Spinal cord (tissue), 10 donors: Measurements from ENCODE around the gene STRBP. TPM values are rescaled to one million over a fixed set of nuclear protein-coding genes. Genes with fewer than 3 reads are reported as not detected.

ENCODE experiments used
- DNase-seq, 6 donors: peaks; one replicate each; pipeline versions ENCODE4 v3.0.0 to v3.0.0-alpha.2; 2013 to 2015; ENCODE audit warnings: low spot score in 6 of 6, low read depth in 4 of 6
- H3K27ac ChIP-seq: one replicate; pipeline ENCODE4 v1.5.1; 2013; ENCODE audit warnings: low read depth, low read length, control low read depth
- H3K27me3 ChIP-seq: one replicate; pipeline ENCODE4 v1.6.1; 2013; ENCODE audit warnings: low read length; ENCODE audit not compliant: control insufficient read depth, insufficient read depth
- H3K36me3 ChIP-seq: one replicate; pipeline ENCODE4 v1.6.1; 2013; ENCODE audit warnings: low read length; ENCODE audit not compliant: control insufficient read depth, insufficient read depth
- H3K4me1 ChIP-seq: one replicate; pipeline ENCODE4 v1.6.1; 2013; ENCODE audit warnings: low read length; ENCODE audit not compliant: control insufficient read depth, insufficient read depth
- H3K4me3 ChIP-seq: one replicate; pipeline ENCODE4 v1.5.1; 2013; ENCODE audit warnings: low read depth, low read length, control low read depth
- H3K9me3 ChIP-seq: one replicate; pipeline ENCODE4 v1.6.1; 2013; ENCODE audit warnings: low read length; ENCODE audit not compliant: control insufficient read depth, insufficient read depth
- WGBS: methylation state at CpG from one replicate; pipeline ENCODE4 v1.1.5; 2013; ENCODE audit warnings: missing lambda C conversion rate; ENCODE audit not compliant: insufficient coverage; 5-methylcytosine and 5-hydroxymethylcytosine counted together
- long read RNA-seq, 4 donors: transcript quantifications; one replicate each; lab custom pipeline, GENCODE V29; 2026
- polyA plus RNA-seq, 2 donors: library from polyadenylated mRNA; unstranded; fragments of 120-200 nt; gene quantifications; one replicate each; pipeline ENCODE4 v1.2.1, GENCODE V29; 2013; ENCODE audit not compliant: insufficient read length in 2 of 2
- total RNA-seq, 2 donors: library from RNA; depleted of rRNA in 1 of 2; stranded (reverse); fragments of 120-200 nt in 1 of 2; fragments of >200 nt in 1 of 2; gene quantifications; one replicate each; pipeline versions ENCODE4 v1.2.3 to v1.2.4, GENCODE V29; 2013 to 2014
- donor health status: healthy.

Gene STRBP
- total RNA-seq (10 to 100 TPM; 47.7 to 53.3 TPM), polyA plus RNA-seq (10 to 100 TPM; 68.2 to 70.6 TPM)
- long read RNA-seq, donor 1, partial matches to known transcripts: 5 of 5 reads
- long read RNA-seq, donor 1, other reads (novel, unspliced or antisense): 0 of 5 reads
- long read RNA-seq, donor 2: 0 reads
- long read RNA-seq, donor 3: 0 reads
- long read RNA-seq, donor 4: 0 reads

DNA sequence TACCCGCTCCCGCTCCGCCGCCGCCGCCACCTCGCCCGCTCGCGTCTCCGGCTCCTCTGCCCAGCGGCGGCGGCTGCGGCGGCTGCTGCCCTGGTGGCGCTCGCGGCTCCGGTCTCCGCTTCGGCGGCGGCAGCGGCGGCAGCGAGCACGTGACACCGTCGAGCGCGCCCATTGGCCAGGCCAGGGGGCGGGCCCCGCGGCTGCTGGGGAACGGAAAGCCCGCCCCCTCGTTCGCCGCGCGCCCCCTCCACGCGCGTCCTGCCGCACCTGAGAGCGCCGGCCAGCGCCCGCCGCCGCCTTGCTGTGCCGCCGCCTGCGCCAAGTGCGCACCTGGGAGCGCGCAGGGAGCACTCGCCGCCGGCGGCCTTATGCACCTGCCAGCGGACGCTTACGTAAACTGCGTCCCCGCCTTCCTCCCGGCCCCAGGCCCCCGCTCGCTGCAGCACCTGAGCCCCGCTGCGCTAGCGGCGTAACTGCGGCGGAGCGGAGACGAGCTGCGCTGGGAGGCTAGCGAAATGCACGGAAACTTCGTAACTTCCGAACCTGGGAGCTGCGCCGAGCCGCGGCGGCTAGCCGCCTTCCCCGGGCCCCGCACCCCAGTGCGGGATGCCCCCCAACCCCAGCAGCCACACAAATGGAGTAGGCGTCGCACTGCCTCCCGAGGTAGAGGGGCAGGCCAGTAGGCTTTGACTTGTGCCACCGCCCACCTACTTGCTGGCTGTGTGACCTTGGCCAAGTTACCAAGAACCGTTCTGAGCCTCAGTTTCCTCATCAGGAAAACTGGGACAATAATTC lies at the start of gene STRBP:
Gene STRBP (minus strand): TSS at position 122 of the 795 bp plus-strand sequence. CDS start 84,452 bp downstream, outside the sequence.
- peak within 1 kb of the TSS; percentile 68 for H3K4me3 ChIP-seq
- peaks cover 18% of the 10 kb centered on the region for H3K4me1 ChIP-seq
- no peak within 1 kb of the TSS for H3K27ac ChIP-seq
- no peaks in the 10 kb centered on the region for H3K9me3 ChIP-seq
- under 1% methylated on average over 97 of the region's 97 CpGs for WGBS
- H3K27me3 ChIP-seq: no peaks in the 10 kb centered on the region
- H3K36me3 ChIP-seq: no peaks in the 10 kb centered on the region
- DNase-seq: peak; percentile 65 to 97 (median 87)

DNA sequence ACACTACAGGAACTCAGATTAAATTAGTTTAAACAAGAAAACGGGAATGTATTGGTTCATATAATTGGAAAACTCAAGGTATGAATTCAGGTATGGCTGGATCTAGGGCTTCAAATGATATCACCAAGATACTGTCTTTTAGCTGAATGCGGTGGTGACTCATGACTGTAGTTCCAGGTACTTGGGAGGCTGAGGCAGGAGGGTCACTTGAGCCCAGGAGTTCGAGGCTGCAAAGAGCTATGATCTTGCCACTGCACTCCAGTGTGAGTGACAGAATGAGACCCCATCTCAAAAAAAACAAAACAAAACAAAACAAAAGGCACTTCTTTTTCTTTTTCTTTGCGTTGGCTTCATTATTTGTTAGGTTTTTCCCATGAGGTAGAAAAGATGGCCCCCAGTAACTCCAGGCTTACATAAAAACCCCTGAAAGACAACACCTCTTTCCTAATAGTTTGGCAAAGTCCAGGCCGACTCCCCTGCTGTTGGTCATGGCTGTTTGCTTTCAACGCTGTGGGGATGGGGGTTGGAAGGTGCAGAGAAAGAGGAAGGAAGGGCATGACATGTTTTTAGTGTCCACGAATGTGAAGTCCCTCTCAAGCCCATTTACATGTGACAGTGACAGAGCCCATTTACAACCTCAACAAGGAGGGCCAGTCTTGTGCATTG lies 47.8 kb upstream of the STRBP start:
- Histone ChIP-seq H3K9me3 (no peaks in the 10 kb centered on the region), H3K36me3 (no peaks in the 10 kb centered on the region), H3K4me1 (peaks cover 20% of the 10 kb centered on the region), H3K27ac (no peak overlapping the region), H3K4me3 (no peak overlapping the region), H3K27me3 (no peaks in the 10 kb centered on the region)
- DNase-seq: no peak
- 90% methylated on average over 2 of the region's 7 CpGs for WGBS

- WGBS: 100% methylated on average over 1 of the region's 2 CpGs
- Histone ChIP-seq H3K4me3 (no peak overlapping the region), H3K9me3 (no peaks in the 10 kb centered on the region), H3K27me3 (no peaks in the 10 kb centered on the region), H3K36me3 (no peaks in the 10 kb centered on the region), H3K27ac (no peak overlapping the region), H3K4me1 (peaks cover 20% of the 10 kb centered on the region)
- DNase-seq: no peak
These were observed 47.2 kb upstream of the STRBP start for GRCh38 chr9:123315635-123316034.

DNA sequence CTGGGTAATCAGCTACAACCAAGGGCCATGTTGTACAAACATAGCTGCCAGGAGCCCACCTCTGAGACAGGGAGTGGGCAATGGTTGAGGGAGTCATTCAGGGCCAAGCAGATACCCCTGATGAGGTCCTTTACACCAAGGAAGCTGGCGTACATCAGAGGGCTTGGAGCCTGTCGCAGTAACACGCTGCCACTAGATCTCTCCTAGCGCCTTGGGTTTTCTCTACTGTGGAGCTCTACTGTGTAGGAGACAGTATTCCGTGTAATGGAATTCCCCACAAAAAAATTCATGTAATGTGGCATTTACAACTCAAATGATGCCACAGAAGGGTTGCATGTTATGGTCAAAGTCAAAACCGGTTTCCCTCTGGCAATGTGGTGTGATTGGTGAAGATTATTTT lies 46.2 kb upstream of the STRBP start:
- DNase-seq: no peak
- H3K27ac ChIP-seq: no peak overlapping the region
- H3K27me3 ChIP-seq: no peaks in the 10 kb centered on the region
- H3K4me3 ChIP-seq: no peak overlapping the region
- 100% methylated on average over 4 of the region's 6 CpGs for WGBS
- peaks cover 18% of the 10 kb centered on the region for H3K4me1 ChIP-seq
- H3K36me3 ChIP-seq: no peaks in the 10 kb centered on the region
- no peaks in the 10 kb centered on the region for H3K9me3 ChIP-seq

DNA sequence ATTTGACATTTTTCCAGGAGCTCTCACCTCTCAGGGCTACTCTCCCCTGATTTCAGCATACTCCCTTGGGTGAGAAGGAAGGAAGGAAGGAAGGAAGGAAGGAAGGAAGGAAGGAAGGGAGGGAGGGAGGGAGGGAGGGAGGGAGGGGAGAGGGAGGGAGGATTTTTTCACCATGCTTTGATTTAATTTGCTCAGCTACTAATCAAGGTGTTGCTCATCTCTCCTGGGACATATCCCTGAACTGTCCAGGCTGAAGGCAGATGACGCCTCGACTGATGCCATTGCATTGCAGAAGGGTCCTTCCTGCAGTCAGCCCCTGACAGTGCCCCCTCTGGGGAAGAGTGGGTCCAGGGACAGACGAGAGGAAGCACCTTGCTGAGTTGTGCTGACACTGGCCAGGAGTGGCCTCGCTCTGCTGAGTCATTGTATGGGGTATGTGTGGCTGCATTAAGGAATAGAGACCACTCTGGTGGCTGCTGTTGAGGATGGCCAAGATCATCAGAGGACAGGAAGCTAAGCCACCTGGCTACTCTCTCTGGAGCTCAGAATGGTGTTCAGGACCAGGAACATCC lies 44.0 kb upstream of the STRBP start:
- no peak for DNase-seq
- Histone ChIP-seq H3K27me3 (no peaks in the 10 kb centered on the region), H3K4me1 (no peaks in the 10 kb centered on the region), H3K4me3 (no peak overlapping the region), H3K27ac (no peak overlapping the region), H3K9me3 (no peaks in the 10 kb centered on the region), H3K36me3 (no peaks in the 10 kb centered on the region)
- 78% methylated on average over 4 of the region's 4 CpGs for WGBS

DNA sequence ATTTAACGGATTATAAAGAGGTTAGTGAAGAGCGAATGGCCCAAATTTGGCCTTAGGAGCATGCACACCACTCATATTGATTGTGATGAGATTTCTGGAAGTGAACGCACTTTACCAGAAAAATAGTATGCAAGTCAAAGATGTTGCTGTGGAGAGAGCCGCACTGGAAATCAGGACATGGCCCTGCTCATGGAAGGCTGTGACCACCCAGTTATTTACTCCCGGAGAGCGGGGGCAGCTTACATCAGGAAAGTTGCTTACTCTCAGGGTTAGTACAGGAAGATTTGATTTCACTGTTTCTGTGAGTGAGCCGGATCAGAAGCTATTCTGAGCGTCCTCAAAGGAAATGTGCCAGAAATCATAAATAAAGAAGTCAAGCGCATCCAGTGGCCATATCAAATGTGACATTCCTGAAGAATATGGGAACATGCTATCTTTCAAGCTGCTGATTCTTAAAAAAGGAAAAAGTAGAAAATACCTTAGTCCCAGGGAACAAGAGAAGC lies 42.9 kb upstream of the STRBP start:
- Histone ChIP-seq H3K4me1 (no peaks in the 10 kb centered on the region), H3K27ac (no peak overlapping the region), H3K27me3 (no peaks in the 10 kb centered on the region), H3K36me3 (no peaks in the 10 kb centered on the region), H3K4me3 (no peak overlapping the region), H3K9me3 (no peaks in the 10 kb centered on the region)
- peak in 1 of 6 donors; percentile 15 for DNase-seq
- WGBS: 59% methylated on average over 7 of the region's 9 CpGs

- no peaks in the 10 kb centered on the region for H3K27me3 ChIP-seq
- H3K36me3 ChIP-seq: no peaks in the 10 kb centered on the region
- 20% methylated on average over 3 of the region's 4 CpGs for WGBS
- no peak overlapping the region for H3K27ac ChIP-seq
- no peaks in the 10 kb centered on the region for H3K4me1 ChIP-seq
- no peak overlapping the region for H3K4me3 ChIP-seq
- no peaks in the 10 kb centered on the region for H3K9me3 ChIP-seq
- DNase-seq: no peak
These were observed 42.3 kb upstream of the STRBP start for GRCh38 chr9:123310551-123311249.

GRCh38 chr9:123309611-123310010 lies 41.2 kb upstream of the STRBP start:
- Histone ChIP-seq H3K36me3 (no peaks in the 10 kb centered on the region), H3K9me3 (no peaks in the 10 kb centered on the region), H3K4me3 (no peak overlapping the region), H3K27ac (no peak overlapping the region), H3K4me1 (no peaks in the 10 kb centered on the region), H3K27me3 (no peaks in the 10 kb centered on the region)
- no peak for DNase-seq
- 60% methylated on average over 1 of the region's 1 CpG for WGBS

DNA sequence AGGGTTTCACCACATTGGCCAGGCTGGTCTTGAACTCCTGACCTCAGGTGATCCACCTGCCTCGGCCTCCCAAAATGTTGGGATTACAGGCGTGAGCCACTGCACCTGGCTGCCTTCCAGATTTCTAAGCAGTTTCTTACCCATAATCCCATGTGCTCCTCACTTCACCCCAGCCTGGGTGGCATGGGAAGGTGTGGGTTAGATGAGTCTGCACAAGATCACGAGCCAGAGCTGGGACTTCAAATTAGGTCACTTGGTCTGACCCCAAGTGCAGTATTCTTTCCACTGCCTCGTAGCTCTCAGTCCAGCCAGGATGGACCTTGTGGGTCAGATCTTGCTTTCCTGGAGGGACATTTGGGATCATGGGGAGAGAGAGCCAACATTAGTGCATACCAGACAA lies 37.5 kb upstream of the STRBP start:
- Histone ChIP-seq H3K27me3 (no peaks in the 10 kb centered on the region), H3K27ac (no peak overlapping the region), H3K4me3 (no peak overlapping the region), H3K36me3 (no peaks in the 10 kb centered on the region), H3K9me3 (no peaks in the 10 kb centered on the region), H3K4me1 (no peaks in the 10 kb centered on the region)
- WGBS: 70% methylated on average over 4 of the region's 4 CpGs
- DNase-seq: no peak
